ENCODE results near the gene GOLGA6L10.
"Not testable (repeated sequence)": the region's sequence is repeated elsewhere in the genome, so short reads cannot be mapped to it uniquely, and the experiment has no call there.

GOLGA6L10 gene

GRCh38 chr15:82371656-82372055 is 22.4 kb upstream of the GOLGA6L10 start:
- no peaks in the 10 kb centered on the region for H3K27me3 ChIP-seq (ENCODE audit: control insufficient read depth, insufficient read depth, low read length)
- DNase-seq (ENCODE audit: low read depth, low spot score): no peak
- no peak overlapping the region for H3K4me3 ChIP-seq (ENCODE audit: low read length)
- no peaks in the 10 kb centered on the region for H3K9me3 ChIP-seq (ENCODE audit: control insufficient read depth, insufficient read depth, low read length)
- no peak overlapping the region for H3K27ac ChIP-seq (ENCODE audit: low read length)
- no CpG with 5 or more reads among the region's 3 CpGs for WGBS (ENCODE audit: insufficient coverage, insufficient read length)
- H3K4me1 ChIP-seq (ENCODE audit: control insufficient read depth, insufficient read depth, low read length): no peaks in the 10 kb centered on the region
- no peaks in the 10 kb centered on the region for H3K36me3 ChIP-seq (ENCODE audit: control insufficient read depth, insufficient read depth, low read length)

- H3K27ac ChIP-seq (ENCODE audit: low read length); H3K4me3 ChIP-seq (ENCODE audit: low read length); H3K9me3 ChIP-seq (ENCODE audit: control insufficient read depth, insufficient read depth, low read length); H3K27me3 ChIP-seq (ENCODE audit: control insufficient read depth, insufficient read depth, low read length); H3K4me1 ChIP-seq (ENCODE audit: control insufficient read depth, insufficient read depth, low read length); DNase-seq (ENCODE audit: low read depth, low spot score); H3K36me3 ChIP-seq (ENCODE audit: control insufficient read depth, insufficient read depth, low read length): not testable (repeated sequence)
- no CpG with 5 or more reads among the region's 3 CpGs for WGBS (ENCODE audit: insufficient coverage, insufficient read length)
These were observed 18.5 kb upstream of the GOLGA6L10 start for GRCh38 chr15:82367790-82368189.

GRCh38 chr15:82365692-82366323 is 16.5 kb upstream of the GOLGA6L10 start:
- not testable (repeated sequence) for H3K9me3 ChIP-seq (ENCODE audit: control insufficient read depth, insufficient read depth, low read length); H3K4me3 ChIP-seq (ENCODE audit: low read length); H3K4me1 ChIP-seq (ENCODE audit: control insufficient read depth, insufficient read depth, low read length); H3K27ac ChIP-seq (ENCODE audit: low read length); H3K27me3 ChIP-seq (ENCODE audit: control insufficient read depth, insufficient read depth, low read length); H3K36me3 ChIP-seq (ENCODE audit: control insufficient read depth, insufficient read depth, low read length); DNase-seq (ENCODE audit: low read depth, low spot score)
- WGBS (ENCODE audit: insufficient coverage, insufficient read length): no CpG with 5 or more reads among the region's 6 CpGs

- not testable (repeated sequence) for H3K36me3 ChIP-seq (ENCODE audit: control insufficient read depth, insufficient read depth, low read length); H3K9me3 ChIP-seq (ENCODE audit: control insufficient read depth, insufficient read depth, low read length); H3K27ac ChIP-seq (ENCODE audit: low read length); DNase-seq (ENCODE audit: low read depth, low spot score); H3K27me3 ChIP-seq (ENCODE audit: control insufficient read depth, insufficient read depth, low read length); H3K4me3 ChIP-seq (ENCODE audit: low read length); H3K4me1 ChIP-seq (ENCODE audit: control insufficient read depth, insufficient read depth, low read length)
- no CpG with 5 or more reads among the region's 3 CpGs for WGBS (ENCODE audit: insufficient coverage, insufficient read length)
These were observed 15.3 kb upstream of the GOLGA6L10 start for GRCh38 chr15:82364548-82364947.

- H3K27ac ChIP-seq (ENCODE audit: low read length); H3K4me1 ChIP-seq (ENCODE audit: control insufficient read depth, insufficient read depth, low read length); H3K4me3 ChIP-seq (ENCODE audit: low read length); DNase-seq (ENCODE audit: low read depth, low spot score); H3K27me3 ChIP-seq (ENCODE audit: control insufficient read depth, insufficient read depth, low read length); H3K36me3 ChIP-seq (ENCODE audit: control insufficient read depth, insufficient read depth, low read length); H3K9me3 ChIP-seq (ENCODE audit: control insufficient read depth, insufficient read depth, low read length): not testable (repeated sequence)
- WGBS (ENCODE audit: insufficient coverage, insufficient read length): no CpG with 5 or more reads among the region's 3 CpGs
These were observed 13.5 kb upstream of the GOLGA6L10 start for GRCh38 chr15:82362790-82363189.

- H3K27me3 ChIP-seq (ENCODE audit: control insufficient read depth, insufficient read depth, low read length); DNase-seq (ENCODE audit: low read depth, low spot score); H3K36me3 ChIP-seq (ENCODE audit: control insufficient read depth, insufficient read depth, low read length); H3K27ac ChIP-seq (ENCODE audit: low read length); H3K4me1 ChIP-seq (ENCODE audit: control insufficient read depth, insufficient read depth, low read length); H3K9me3 ChIP-seq (ENCODE audit: control insufficient read depth, insufficient read depth, low read length); H3K4me3 ChIP-seq (ENCODE audit: low read length): not testable (repeated sequence)
- WGBS (ENCODE audit: insufficient coverage, insufficient read length): no CpG with 5 or more reads among the region's 7 CpGs
These were observed 11.3 kb upstream of the GOLGA6L10 start for GRCh38 chr15:82360618-82361017.

GRCh38 chr15:82355055-82355454 is 5.8 kb upstream of the GOLGA6L10 start:
- not testable (repeated sequence) for H3K27ac ChIP-seq (ENCODE audit: low read length); H3K4me3 ChIP-seq (ENCODE audit: low read length); H3K36me3 ChIP-seq (ENCODE audit: control insufficient read depth, insufficient read depth, low read length); DNase-seq (ENCODE audit: low read depth, low spot score); H3K9me3 ChIP-seq (ENCODE audit: control insufficient read depth, insufficient read depth, low read length); H3K27me3 ChIP-seq (ENCODE audit: control insufficient read depth, insufficient read depth, low read length); H3K4me1 ChIP-seq (ENCODE audit: control insufficient read depth, insufficient read depth, low read length)
- no CpG with 5 or more reads among the region's 48 CpGs for WGBS (ENCODE audit: insufficient coverage, insufficient read length)

GRCh38 chr15:82354546-82354945 is 5.3 kb upstream of the GOLGA6L10 start:
- H3K27ac ChIP-seq (ENCODE audit: low read length); H3K4me1 ChIP-seq (ENCODE audit: control insufficient read depth, insufficient read depth, low read length); H3K36me3 ChIP-seq (ENCODE audit: control insufficient read depth, insufficient read depth, low read length); H3K9me3 ChIP-seq (ENCODE audit: control insufficient read depth, insufficient read depth, low read length); H3K27me3 ChIP-seq (ENCODE audit: control insufficient read depth, insufficient read depth, low read length); DNase-seq (ENCODE audit: low read depth, low spot score): not testable (repeated sequence)
- peak overlapping the region; percentile 13; the same call in 1 of the 2 replicates for H3K4me3 ChIP-seq (ENCODE audit: low read length)
- WGBS (ENCODE audit: insufficient coverage, insufficient read length): no CpG with 5 or more reads among the region's 12 CpGs

- WGBS (ENCODE audit: insufficient coverage, insufficient read length): no CpG with 5 or more reads among the region's 5 CpGs
- not testable (repeated sequence) for H3K4me1 ChIP-seq (ENCODE audit: control insufficient read depth, insufficient read depth, low read length)
These were observed 1.6 kb downstream of the GOLGA6L10 start for GRCh38 chr15:82347645-82348044.

GRCh38 chr15:82345176-82345575 is 4.1 kb downstream of the GOLGA6L10 start:
- no CpG with 5 or more reads among the region's 2 CpGs for whole genome bisulfite sequencing (ENCODE audit: insufficient coverage, insufficient read length)
- not testable (repeated sequence) for H3K36me3 ChIP-seq (ENCODE audit: control insufficient read depth, insufficient read depth, low read length); H3K9me3 ChIP-seq (ENCODE audit: control insufficient read depth, insufficient read depth, low read length); H3K4me3 ChIP-seq (ENCODE audit: low read length); H3K4me1 ChIP-seq (ENCODE audit: control insufficient read depth, insufficient read depth, low read length); H3K27ac ChIP-seq (ENCODE audit: low read length); H3K27me3 ChIP-seq (ENCODE audit: control insufficient read depth, insufficient read depth, low read length); DNase-seq (ENCODE audit: low read depth, low spot score)

More at GRCh38 chr15:82347645-82348044, 1.6 kb downstream of the GOLGA6L10 start:
- not testable (repeated sequence) for H3K27me3 ChIP-seq (ENCODE audit: control insufficient read depth, insufficient read depth, low read length); H3K4me3 ChIP-seq (ENCODE audit: low read length); H3K27ac ChIP-seq (ENCODE audit: low read length); H3K9me3 ChIP-seq (ENCODE audit: control insufficient read depth, insufficient read depth, low read length); DNase-seq (ENCODE audit: low read depth, low spot score); H3K36me3 ChIP-seq (ENCODE audit: control insufficient read depth, insufficient read depth, low read length)

- H3K4me1 ChIP-seq (ENCODE audit: control insufficient read depth, insufficient read depth, low read length); H3K27ac ChIP-seq (ENCODE audit: low read length); H3K27me3 ChIP-seq (ENCODE audit: control insufficient read depth, insufficient read depth, low read length); DNase-seq (ENCODE audit: low read depth, low spot score); H3K36me3 ChIP-seq (ENCODE audit: control insufficient read depth, insufficient read depth, low read length); H3K4me3 ChIP-seq (ENCODE audit: low read length); H3K9me3 ChIP-seq (ENCODE audit: control insufficient read depth, insufficient read depth, low read length): not testable (repeated sequence)
- no CpG with 5 or more reads among the region's 12 CpGs for WGBS (ENCODE audit: insufficient coverage, insufficient read length)
These were observed 4.9 kb downstream of the GOLGA6L10 start for GRCh38 chr15:82344421-82344820.
